ENCODE data around the gene CEACAM5.
"Not testable (repeated sequence)": the region's sequence is repeated elsewhere in the genome, so short reads cannot be mapped to it uniquely, and the experiment has no call there.

Gene CEACAM5

GRCh38 chr19:41740415-41741243, 32.2 kb downstream of the CEACAM5 start:
- ATAC-seq: peak; percentile 53 to 66

- ATAC-seq: no peak
Measured at GRCh38 chr19:41741244-41741554, 32.8 kb downstream of the CEACAM5 start.

GRCh38 chr19:41744850-41745249, 36.4 kb downstream of the CEACAM5 start:
- ATAC-seq: no peak

GRCh38 chr19:41745756-41746155, 37.3 kb downstream of the CEACAM5 start:
- ATAC-seq: no peak

- peak; percentile 62 to 67 for ATAC-seq
Measured at GRCh38 chr19:41746593-41747227, 38.3 kb downstream of the CEACAM5 start.

- ATAC-seq: no peak
Measured at GRCh38 chr19:41748012-41748411, 39.6 kb downstream of the CEACAM5 start.

GRCh38 chr19:41750248-41751134, 42.1 kb downstream of the CEACAM5 start:
- ATAC-seq: not testable (repeated sequence)

GRCh38 chr19:41753159-41753558, 44.7 kb downstream of the CEACAM5 start:
- ATAC-seq: peak; percentile 72 to 73

GRCh38 chr19:41753936-41754529, 45.6 kb downstream of the CEACAM5 start:
- peak; percentile 87 to 89 for ATAC-seq

GRCh38 chr19:41755328-41755913, 47.0 kb downstream of the CEACAM5 start, which contains the start of gene CEACAM6:
CEACAM6 (plus strand) TSS chr19:41755530; CDS start chr19:41755639, 109 bp downstream.
- ATAC-seq: no peak

- no peak for ATAC-seq
Measured at GRCh38 chr19:41758846-41759245, 50.4 kb downstream of the CEACAM5 start.

GRCh38 chr19:41767115-41767514, 58.7 kb downstream of the CEACAM5 start:
- ATAC-seq: no peak

- ATAC-seq: not testable (repeated sequence)
Measured at GRCh38 chr19:41768105-41768504, 59.7 kb downstream of the CEACAM5 start.

GRCh38 chr19:41769608-41770007, 61.2 kb downstream of the CEACAM5 start:
- ATAC-seq: no peak

GRCh38 chr19:41771410-41771809, 63.0 kb downstream of the CEACAM5 start:
- ATAC-seq: peak; percentile 21 to 39

GRCh38 chr19:41774515-41774980, 66.1 kb downstream of the CEACAM5 start:
- ATAC-seq: peak; percentile 90 to 92

- ATAC-seq: no peak
Measured at GRCh38 chr19:41776700-41777099, 68.3 kb downstream of the CEACAM5 start.

All from activated CD4-positive, CD25-positive, alpha-beta regulatory T cell treated with anti-CD3 and anti-CD28 coated beads, Interleukin-2, amount 50 U/mL, for 24 hours (primary cell).